NCI-H128 (cell line): ENCODE results near the gene PLEKHM3.
"Not testable (repeated sequence)": the region's sequence is repeated elsewhere in the genome, so short reads cannot be mapped to it uniquely, and the experiment has no call there.

Experiments
- DNase-seq: peaks from one replicate; lab custom pipeline; 2025; ENCODE audit not compliant: unreplicated experiment; lab: John Stamatoyannopoulos, UW

PLEKHM3 gene

DNA sequence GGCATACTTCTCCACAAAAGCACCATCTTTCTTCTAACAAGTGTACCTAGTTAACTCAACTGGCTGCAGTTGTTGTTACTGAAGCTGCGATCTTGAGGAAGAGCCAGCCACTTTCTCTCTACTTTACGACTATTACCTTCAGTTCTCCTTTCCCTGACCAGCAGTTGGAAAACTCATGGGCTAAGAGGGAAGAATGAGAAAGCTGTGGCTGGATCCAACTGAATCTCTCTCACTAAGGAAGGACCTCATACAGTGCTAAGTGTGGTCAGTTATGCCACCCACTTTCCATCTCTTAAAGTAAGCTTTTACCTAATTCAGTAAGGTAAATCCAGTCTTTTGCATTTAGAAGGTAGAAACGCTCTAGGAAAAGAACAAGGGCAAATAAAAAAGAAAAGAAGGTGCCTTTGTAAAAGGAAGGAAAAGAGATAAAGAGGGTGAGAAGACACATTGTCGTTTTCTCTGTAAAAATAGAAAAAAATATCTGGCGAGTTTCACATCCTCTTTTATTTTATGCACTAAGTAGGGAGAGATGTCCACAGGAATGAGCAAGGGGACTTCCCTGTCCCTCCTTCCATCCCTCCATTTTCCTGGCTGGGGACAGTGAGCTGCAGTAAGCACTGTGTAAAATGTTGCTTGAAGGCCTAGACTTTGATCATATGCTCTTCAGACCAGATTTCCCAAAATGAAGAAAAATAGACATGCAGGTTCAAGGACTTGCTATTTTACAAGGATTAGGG lies 73.4 kb downstream of the PLEKHM3 start:
- no peak for DNase-seq

DNA sequence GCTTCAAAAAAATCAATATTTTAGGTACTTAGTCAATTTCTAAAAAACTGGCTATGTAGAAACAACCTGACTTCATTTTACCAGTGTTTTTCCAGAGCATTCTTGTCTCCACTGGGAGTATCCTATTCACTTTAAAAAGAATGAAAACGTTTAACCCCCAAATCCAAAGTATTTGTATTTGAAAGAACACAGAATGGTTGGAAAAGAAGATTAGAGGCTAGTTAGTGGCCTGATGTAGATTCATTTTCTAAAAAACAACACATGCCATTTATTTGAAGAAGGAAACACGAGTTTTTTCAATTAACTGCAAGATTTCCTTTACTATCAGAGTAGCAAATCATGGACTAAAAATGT lies 74.6 kb downstream of the PLEKHM3 start:
- no peak for DNase-seq

DNA sequence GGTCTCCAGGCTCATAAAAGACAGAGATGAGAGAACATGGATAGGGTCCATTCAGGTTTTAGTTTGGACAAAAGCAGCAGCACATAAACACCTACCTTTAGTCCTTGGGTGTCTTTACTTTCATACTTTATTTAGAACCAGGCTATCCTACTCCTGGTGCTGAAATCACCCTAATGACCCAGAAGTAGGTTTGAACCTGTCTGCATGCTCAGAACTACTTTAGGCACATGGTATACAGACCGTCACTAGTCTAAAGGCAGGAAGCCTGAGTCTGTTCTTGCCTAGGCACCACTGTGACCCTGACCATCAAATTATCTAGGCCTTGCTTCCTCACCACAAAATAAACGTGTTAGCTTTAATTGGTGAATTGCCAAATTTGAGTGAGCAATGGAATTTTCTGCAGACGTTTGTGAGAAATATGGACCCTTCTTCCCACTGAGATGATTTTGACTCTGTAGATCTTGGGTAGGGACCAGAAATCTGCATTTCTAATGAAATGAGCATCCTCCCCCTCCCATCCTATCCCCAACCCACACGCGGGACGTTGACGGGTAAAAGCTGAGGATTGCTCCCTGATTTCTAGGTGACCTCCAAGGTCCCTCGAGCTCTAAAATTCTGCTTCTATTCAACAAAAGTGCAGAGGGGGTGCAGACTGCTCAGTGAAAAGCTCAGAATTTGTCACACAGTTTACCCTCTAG lies 75.1 kb downstream of the PLEKHM3 start:
- DNase-seq = no peak

DNA sequence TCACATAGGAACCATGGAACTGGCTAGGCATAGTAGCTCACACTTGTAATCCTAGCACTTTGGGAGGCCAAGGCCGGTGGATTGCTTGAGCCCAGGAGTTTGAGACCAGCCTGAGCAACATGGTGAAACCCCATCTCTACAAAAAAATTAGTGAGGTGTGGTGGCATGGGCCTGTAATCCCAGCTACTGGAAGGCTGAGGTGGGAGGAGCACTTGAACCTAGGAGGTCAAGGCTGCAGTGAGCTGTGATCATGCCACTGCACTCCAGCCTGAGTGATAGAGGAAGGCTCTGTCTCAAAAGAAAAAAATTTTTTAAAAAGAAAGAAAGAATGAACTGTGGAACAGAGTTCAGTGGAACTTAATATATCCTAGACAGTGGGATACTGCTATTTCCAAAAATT lies 76.1 kb downstream of the PLEKHM3 start:
- DNase-seq = not testable (repeated sequence)

DNA sequence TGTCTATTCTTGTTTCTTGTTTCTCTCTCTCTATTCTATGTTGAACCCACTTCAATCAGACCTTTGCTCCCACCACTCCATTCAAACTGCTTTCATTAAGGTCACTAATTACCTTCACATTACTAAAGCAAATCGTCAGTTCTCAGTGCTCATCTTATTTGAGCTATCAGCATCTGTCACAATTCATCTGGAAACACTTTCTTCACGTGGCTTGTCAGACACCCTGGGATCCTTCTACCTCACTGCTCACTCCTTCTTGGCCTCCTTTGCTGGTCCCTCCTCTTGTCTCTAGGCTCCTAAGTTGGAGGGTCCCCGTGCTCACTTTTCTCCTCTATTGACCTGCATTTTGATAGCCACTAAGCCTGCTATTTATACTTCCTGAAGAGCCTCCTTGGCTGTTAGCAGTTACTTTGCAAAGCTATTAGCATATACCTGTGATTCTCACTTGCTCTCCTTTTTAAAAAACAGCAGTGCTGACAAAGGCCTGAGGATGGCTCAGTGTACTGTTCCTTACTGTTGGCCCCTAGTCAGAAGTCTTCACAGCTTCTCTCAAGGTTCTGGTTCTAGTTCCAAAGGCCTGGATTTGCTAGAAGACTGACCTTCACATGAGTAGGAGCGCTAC lies 80.2 kb downstream of the PLEKHM3 start:
- DNase-seq = no peak

DNA sequence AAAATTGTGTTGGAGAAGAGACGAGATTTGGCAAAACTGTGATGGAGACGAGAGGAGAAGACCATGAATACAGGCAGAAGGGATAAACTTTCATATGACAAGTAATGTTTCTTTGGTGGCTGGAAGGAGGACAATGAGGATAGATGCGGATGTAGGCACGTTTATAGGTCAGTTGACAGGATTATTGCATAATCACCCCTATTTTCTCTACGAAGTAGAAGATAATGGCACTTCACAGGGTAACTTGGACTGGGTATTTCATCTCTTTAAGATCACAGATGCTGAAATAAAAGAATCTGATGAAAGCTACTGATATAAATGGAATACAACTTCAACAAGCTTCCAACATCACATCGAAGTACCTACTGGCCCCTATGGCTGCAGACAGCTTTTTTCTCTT lies 81.0 kb downstream of the PLEKHM3 start:
- no peak for DNase-seq

DNA sequence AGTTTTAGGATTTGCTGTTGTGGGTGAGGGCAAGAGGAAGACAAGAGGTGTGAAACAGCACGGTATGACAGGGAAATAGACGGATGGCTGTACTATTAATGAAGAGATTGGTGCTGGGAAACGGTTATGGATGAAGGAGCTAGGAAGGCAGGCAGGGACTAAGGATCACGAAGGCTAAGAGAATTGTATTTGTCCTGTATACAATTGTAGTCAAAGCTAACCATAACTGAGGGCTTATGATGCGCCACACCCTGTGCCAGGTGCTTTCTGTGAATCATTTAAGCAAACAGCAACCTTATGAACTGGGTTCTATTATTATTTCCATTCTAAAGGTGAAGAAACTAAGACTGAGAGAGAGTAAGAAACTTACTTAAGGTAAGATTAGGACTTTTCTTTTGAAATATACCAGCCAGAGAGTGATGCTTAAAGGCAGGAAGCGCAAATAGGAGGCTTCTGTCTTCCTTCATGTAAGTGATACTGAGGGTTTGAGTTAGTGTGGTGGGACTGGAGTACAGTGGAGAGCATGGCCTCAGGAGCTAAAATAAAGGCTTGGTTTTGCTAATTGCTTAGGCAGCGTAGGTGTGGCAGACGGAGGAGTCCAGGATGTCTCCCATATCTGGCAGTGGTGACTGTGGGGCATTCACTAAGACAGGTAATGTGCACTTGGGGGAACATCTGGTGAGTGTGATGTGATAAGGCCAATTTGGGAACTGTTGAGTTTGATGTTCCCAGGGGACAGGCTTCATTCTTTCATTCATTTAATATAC lies 85.8 kb downstream of the PLEKHM3 start:
- DNase-seq = no peak

DNA sequence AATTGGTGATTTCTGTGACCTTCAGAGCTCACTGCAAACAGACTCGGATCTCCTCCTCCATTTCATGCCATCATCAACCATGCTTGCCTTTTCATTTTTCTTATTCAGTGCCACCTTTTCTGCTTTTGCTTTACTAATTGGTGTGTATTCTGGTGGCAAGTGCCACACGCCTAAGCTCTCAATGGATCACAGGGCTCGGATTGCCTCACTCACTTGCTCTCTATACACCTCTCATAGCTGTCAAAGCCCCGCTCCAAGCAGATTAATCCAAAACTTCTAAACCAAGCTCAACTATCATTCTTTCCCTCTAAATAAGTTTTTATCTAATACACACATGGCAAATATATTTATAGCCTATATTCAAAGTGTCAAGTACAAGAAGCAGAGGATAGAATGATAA lies 86.4 kb downstream of the PLEKHM3 start:
- no peak for DNase-seq

DNA sequence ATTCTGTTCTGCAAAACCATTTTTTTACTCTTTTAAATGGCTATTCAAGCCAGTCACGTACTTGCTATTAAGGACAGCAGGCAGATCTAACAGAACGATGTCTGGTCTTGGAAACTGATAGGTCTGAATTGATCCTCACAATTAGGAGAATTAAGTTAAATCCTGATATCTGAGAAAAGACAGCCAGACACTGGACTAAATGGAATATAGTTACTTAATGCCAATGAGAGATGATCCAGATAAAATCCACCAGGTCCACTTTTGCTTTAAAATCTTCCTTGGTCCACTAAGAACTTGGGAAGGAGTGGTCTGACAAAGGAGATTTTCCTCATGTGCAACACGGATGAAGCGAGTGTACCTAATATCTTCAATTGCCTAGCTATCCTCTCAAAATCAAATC lies 86.9 kb downstream of the PLEKHM3 start:
- DNase-seq = no peak

DNA sequence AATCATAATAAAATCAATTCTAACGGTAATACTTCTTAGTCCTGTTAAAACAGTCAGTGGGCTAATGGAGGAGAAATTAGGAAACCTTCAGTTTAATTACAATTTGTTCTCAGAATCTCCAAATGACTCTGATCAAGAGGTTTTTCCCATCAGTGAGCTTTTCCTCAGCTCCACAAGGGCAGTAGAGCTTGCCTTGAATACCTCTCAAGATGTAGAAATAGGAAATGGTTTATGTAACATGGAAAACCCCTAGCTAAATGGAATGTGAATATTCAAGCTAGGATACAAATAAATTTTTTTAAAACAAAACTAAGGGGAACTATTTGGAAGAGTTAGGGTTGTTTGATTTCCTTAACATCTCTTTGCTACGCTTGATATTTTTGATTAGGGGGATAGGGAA lies 87.5 kb downstream of the PLEKHM3 start:
- DNase-seq = no peak

DNA sequence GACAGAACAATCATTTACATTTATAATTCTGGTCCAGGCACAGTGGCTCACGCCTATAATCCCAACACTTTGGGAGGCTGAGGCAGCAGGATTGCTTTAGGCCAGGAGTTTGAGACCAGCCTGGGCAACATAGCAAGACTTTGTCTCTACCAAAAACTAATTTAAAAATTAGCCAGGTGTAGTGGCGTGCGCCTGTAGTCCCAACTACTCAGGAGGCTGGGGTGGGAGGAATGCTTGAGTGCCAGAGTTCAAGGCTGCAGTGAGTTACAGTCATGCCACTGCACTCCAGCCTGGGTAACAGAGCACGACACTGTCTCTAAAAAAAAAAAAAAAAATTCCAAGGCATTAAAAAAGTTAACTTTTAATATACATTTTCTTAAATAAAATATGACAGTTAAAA lies 88.1 kb downstream of the PLEKHM3 start:
- DNase-seq = no peak

DNA sequence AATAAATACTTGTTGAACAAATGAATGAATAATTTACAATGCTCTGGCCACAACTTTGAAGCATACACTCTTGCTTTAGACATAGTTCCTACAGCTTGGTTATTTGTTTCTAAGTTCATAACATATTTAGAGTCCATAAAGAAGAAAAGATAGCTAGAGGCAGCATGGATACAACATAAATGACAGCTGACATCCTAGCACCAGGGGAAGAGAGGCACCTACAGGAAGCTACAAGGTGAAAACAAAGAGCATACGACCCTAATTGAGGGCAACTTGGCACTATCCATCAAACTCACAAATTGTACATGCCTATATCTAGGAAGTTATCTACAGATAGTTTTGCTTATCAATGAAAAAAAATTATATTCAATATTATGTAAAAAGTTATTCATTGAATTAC lies 88.9 kb downstream of the PLEKHM3 start:
- DNase-seq = no peak

DNA sequence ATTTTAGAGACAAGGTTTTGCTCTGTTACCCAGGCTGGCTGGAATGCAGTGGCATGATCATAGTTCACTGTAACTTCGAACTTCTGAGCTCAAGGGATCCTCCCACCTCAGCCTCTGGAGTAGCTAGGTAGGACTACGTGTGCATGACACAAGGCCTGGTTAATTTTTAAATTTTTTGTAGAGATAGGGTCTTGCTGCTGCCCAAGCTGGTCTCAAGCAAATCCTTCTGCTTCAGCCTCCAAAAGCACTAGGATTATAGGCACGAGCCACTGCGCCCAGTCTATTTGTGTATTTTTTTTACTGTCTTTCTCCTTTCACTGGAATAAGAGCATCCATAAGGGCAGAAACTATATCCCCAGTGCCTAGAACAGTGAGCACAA lies 89.3 kb downstream of the PLEKHM3 start:
- no peak for DNase-seq

DNA sequence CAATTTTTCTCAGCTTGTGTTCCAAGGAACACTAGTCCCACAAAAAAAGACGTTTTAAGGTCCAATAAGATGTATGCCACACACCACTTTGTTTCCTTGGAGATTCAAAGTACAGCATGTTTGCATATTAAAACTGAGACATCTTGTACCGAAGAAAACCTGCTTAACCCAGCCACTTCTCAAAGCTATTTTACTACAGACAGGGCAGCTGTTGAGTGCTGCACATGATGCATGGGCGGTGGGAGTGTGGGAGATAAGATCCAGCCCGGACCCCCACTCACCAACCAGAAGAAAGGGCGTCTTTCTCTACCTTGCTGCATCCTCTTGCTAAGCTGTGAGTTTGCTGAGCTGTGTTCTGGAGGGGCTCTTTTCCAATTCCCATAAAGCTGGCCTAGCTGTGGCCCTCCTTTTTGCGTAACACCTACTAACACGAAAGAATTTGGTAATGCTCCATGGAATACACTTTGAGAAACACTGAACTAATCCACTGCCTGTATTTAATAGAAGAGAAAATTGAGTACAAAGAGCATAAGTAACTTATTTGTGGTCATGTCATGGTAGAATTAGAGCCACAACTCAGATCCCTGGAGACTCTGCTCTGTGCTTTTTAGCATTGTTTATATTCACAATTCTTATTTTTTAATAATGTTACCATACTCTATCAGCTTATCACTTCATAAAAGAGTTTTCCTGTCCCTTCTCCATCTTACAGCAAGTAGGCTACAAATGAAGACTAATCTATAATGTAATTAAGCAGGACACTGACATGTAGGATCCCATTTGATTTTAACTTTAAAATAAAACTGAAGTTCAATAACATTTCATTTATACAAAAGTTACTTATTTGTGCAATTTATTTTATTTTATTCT lies 90.0 kb downstream of the PLEKHM3 start:
- DNase-seq = no peak

DNA sequence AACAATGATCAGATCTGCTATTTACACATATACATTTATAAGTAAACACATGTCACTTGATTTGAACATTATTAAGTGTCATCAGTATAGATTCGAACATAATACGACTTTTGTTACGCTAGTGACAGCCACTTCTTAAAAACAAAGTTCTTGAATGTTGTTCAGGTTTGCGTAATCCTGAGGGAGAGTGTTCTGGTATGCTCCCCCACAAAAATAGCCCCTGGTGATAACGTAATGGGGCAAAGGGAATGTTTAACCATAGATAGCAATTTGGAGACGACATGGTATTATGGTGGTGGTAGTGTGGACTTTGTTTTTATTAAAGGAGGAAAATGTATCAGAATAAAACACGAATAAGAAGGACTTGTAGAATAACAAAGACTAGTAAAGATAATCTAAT lies 90.6 kb downstream of the PLEKHM3 start:
- DNase-seq = no peak

DNA sequence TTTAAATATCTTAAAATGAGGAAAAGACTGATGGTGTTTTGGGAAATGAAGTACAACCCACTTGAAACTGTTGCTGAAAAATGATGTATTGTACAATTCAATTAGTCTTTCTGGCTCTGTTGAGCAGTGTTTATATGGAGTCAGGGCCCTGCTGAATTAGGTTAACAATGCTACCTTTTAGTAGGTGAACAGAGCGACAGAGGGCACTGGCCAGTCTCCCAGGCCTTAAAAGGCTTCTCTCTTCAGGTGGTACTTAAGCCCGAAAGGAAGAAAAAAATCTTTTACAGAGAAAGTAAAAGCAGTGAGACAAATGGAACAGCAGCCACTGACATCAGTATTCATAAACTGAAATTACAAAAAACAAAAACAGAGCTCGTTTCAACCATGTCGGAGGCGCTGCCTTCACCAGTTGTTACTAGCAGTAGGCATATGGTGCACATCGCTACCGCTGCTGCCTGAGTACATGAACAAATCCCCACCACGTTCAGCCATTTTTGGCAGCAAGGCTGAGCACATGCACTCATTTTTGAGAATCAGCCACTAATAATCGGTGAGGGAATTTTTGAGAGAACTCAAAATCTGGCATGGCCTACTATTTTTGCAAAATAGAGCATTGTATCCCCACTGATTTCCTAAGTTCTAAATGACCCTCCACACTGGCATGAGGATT lies 91.8 kb downstream of the PLEKHM3 start:
- DNase-seq = no peak

DNA sequence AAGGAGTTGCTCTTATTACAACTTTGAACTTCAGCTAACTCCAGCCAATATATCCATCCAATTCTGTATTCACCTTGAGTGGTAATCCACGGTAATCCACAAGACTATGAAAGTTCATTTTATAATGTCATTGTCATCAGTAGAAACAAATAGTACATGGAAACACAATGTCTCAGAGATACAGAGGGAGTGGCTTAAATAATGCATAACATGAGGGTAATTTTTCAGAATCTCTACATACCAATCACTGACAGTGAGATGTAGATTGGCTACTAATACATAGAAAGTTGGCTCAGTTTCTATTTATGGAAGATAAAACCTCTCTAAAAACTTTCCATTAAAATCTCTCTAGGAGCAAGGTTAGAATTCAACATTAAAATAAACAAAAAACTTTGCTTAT lies 93.2 kb downstream of the PLEKHM3 start:
- DNase-seq = no peak

DNA sequence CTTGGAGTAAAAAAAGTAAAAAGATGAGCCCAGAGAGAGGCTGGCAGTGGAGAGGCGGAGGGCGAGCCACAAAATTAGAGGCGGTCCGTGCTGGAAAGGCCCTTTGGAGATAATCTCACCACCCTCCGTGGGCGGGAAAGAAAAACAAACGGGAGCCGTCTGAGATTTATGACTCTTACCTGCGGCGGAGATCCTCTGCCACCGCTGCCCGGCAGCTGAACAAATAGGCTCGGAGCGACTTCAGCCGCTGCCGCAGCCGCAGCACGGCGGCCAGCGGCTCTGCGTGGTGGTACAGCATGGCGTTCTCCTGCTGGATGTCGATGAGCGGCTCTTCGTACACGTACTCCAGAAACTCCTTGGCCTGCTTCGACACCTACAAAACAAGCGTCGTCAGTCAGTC lies 94.6 kb downstream of the PLEKHM3 start:
- peak; percentile 42 for DNase-seq

DNA sequence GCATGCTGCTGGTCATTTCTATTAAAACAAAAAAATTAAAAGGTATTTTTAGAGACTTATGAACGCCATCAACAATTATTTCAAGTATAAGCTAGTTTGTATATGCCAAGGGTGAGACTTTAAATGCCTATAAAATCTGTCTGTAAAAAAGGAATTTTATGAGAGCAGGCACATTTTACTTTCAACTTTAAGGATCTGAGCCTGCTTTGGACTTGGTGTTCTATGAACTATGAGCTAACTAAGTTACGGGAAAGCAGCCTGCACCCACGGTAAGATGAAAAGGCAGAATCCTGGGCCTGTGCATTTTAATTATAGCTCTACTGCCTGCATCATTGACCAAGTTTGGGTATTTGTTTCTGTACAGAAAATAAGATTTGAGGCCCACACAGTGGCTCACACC lies 95.4 kb downstream of the PLEKHM3 start:
- no peak for DNase-seq

DNA sequence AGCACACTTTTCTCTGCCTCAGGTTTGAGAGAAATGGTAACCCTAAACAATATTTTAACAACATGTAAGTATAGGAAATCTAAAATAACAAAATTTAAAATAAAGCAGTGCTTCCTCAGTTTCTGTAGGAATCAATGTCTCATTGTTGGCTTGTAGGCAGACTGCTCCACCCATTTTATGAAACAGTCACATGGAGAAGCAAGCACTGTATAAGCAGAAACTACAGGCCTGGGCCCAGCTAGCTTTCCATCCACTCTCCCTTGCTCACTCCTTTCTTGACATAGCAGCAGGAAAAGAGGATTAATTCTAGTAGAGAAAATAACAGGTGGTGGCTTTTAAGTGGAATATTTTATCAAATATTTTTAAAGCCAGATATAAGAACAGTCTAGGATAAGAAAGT lies 97.2 kb downstream of the PLEKHM3 start:
- DNase-seq = no peak

DNA sequence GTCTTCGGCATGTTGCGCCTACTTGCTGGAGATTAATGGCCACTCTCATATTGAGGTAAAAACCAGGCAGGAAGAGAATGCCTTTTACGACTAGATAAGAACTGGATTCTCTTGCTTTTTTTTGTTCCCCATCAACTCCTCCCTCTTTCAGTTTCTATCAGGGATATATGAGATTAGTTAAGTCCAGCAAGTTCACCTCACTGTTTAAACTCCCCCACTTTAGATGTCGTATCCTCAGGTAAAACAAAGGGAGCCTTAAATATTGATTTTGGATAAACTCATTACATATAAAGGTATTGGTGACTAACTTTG lies 98.4 kb downstream of the PLEKHM3 start:
- DNase-seq = no peak
